GM23338 (cell line): Measurements from ENCODE around the gene KRTAP4-16. TPM values are rescaled to one million over a fixed set of nuclear protein-coding genes. Genes with fewer than 3 reads are reported as not detected.

Source experiments
- ATAC-seq: fragments of 200-7000 bp; cut with Tn5 transposase; 3 replicates; pipeline ENCODE4 v1.9.1; 2020
- DNase-seq: peaks from one replicate; pipeline ENCODE4 v3.0.0-alpha.2; 2015; ENCODE audit warnings: low spot score
- H2AFZ ChIP-seq: fragments of 200-600 bp; sonication (generic); 2 replicates; pipeline ENCODE4 v1.8.0; 2016; ENCODE audit warnings: antibody characterized with exemption, mild to moderate bottlenecking, moderate library complexity
- H3F3A ChIP-seq: fragments of 200-600 bp; sonication (generic); replicated peaks from 2 replicates; pipeline ENCODE4 v1.8.0; 2017; ENCODE audit warnings: antibody characterized with exemption, mixed run types, low read depth
- H3K27ac ChIP-seq: fragments of 200-600 bp; sonication (generic); 2 replicates; pipeline ENCODE4 v1.6.1; 2016; ENCODE audit warnings: low read depth
- H3K27me3 ChIP-seq: fragments of 200-600 bp; sonication (generic); 2 replicates; pipeline ENCODE4 v1.8.0; 2016; ENCODE audit warnings: mild to moderate bottlenecking, mixed run types, moderate library complexity; ENCODE audit not compliant: insufficient read depth
- H3K36me3 ChIP-seq: fragments of 200-600 bp; sonication (generic); 2 replicates; pipeline ENCODE4 v1.8.0; 2016; ENCODE audit warnings: mild to moderate bottlenecking; ENCODE audit not compliant: insufficient read depth
- H3K4me1 ChIP-seq: fragments of 200-600 bp; sonication (generic); 2 replicates; pipeline ENCODE4 v1.8.0; 2016; ENCODE audit warnings: mild to moderate bottlenecking, moderate library complexity; ENCODE audit not compliant: insufficient read depth
- H3K4me2 ChIP-seq: fragments of 200-600 bp; sonication (generic); 2 replicates; pipeline ENCODE4 v1.7.1; 2017; ENCODE audit warnings: mixed run types
- H3K4me3 ChIP-seq: fragments of 200-600 bp; sonication (generic); 2 replicates; pipeline ENCODE4 v1.6.1; 2016; ENCODE audit warnings: mixed run types
- H3K79me2 ChIP-seq: fragments of 200-600 bp; sonication (generic); replicated peaks from 2 replicates; pipeline ENCODE4 v1.8.0; 2017; ENCODE audit warnings: mild to moderate bottlenecking; ENCODE audit not compliant: insufficient read depth
- H3K9me2 ChIP-seq: fragments of 200-600 bp; sonication (generic); 2 replicates; pipeline ENCODE4 v1.8.0; 2017; ENCODE audit not compliant: insufficient read depth
- H4K20me1 ChIP-seq: fragments of 200-600 bp; sonication (generic); replicated peaks from 2 replicates; pipeline ENCODE4 v1.8.0; 2017; ENCODE audit warnings: mild to moderate bottlenecking; ENCODE audit not compliant: insufficient read depth
- H3K27ac Mint-ChIP-seq: 2 replicates; pipeline ENCODE4 v1.8.0; 2020; ENCODE audit warnings: inconsistent platforms, mild to moderate bottlenecking, moderate library complexity, mixed read lengths
- H3K27me3 Mint-ChIP-seq: 3 replicates; pipeline ENCODE4 v1.8.0; 2022; ENCODE audit warnings: low read depth, mild to moderate bottlenecking, moderate library complexity, mixed read lengths, inconsistent platforms; ENCODE audit not compliant: insufficient read depth, poor library complexity
- H3K36me3 Mint-ChIP-seq: 3 replicates; pipeline ENCODE4 v1.8.0; 2021; ENCODE audit warnings: low read depth, mild to moderate bottlenecking, inconsistent platforms, moderate library complexity, mixed read lengths
- H3K4me1 Mint-ChIP-seq: 3 replicates; pipeline ENCODE4 v1.8.0; 2020; ENCODE audit warnings: mild to moderate bottlenecking, inconsistent platforms, mixed read lengths
- H3K4me3 Mint-ChIP-seq: 3 replicates; pipeline ENCODE4 v1.8.0; 2021; ENCODE audit warnings: moderate library complexity, mild to moderate bottlenecking, inconsistent platforms, mixed read lengths
- H3K9me3 Mint-ChIP-seq: 3 replicates; pipeline ENCODE4 v1.8.0; 2020; ENCODE audit warnings: moderate library complexity, mild to moderate bottlenecking, inconsistent platforms, mixed read lengths
- CREB1 ChIP-seq: fragments of 250-450 bp; sonication (Bioruptor Pico); IDR thresholded peaks from 2 replicates; pipeline ENCODE4 v1.5.0; 2020; ENCODE audit warnings: low read depth, mild to moderate bottlenecking, moderate library complexity
- ETS1 ChIP-seq: IDR thresholded peaks from 2 replicates; pipeline ENCODE4 v1.6.1; 2016; ENCODE audit warnings: antibody characterized with exemption
- NANOG ChIP-seq: IDR thresholded peaks from 2 replicates; pipeline ENCODE4 v1.6.1; 2016; ENCODE audit warnings: antibody characterized with exemption, borderline replicate concordance
- REST ChIP-seq: IDR thresholded peaks from one replicate; pipeline ENCODE4 v1.6.1; 2018; ENCODE audit warnings: antibody characterized with exemption; ENCODE audit not compliant: unreplicated experiment
- ZNF331 ChIP-seq: fragments of 250-450 bp; sonication (Bioruptor Pico); IDR thresholded peaks from 2 replicates; pipeline ENCODE4 v1.5.0; 2020; ENCODE audit warnings: low read depth, mild to moderate bottlenecking, moderate library complexity
- polyA plus RNA-seq: library from polyadenylated mRNA; unstranded; fragments of >200 nt; fragmentation: Nextera tagmentation; extraction: Ambion mirVana; gene quantifications from 2 replicates; pipeline ENCODE4 v1.2.1, GENCODE V29; 2016
- total RNA-seq: library from RNA; depleted of rRNA; stranded (reverse); fragments of >200 nt; shearing (Covaris generic); gene quantifications from 2 replicates; pipeline ENCODE4 v1.2.3, GENCODE V29; 2014

The KRTAP4-16 gene
- total and polyA plus RNA-seq, 2 experiments from 2014 or later: not detected

- Histone ChIP-seq H3F3A (no peaks in the 10 kb centered on the region), H3K27me3 (no peaks in the 10 kb centered on the region), H3K27ac (no peak overlapping the region), H3K79me2 (no peaks in the 10 kb centered on the region), H3K36me3 (no peaks in the 10 kb centered on the region), H3K4me2 (no peak overlapping the region), H3K4me1 (no peaks in the 10 kb centered on the region), H2AFZ (no peak overlapping the region), H3K9me2 (no peaks in the 10 kb centered on the region), H3K4me3 (no peak overlapping the region), H4K20me1 (no peaks in the 10 kb centered on the region)
- Mint-ChIP-seq H3K36me3 (0 out of 3 replicates have a peak, but pooled peaks cover 2% of the 10 kb centered on the region), H3K9me3 (peaks cover 4% of the 10 kb centered on the region; the same call in 2 of the 3 replicates), H3K27ac (no peak overlapping the region), H3K27me3 (peaks cover 2% of the 10 kb centered on the region), H3K4me1 (no peaks in the 10 kb centered on the region), H3K4me3 (no peak overlapping the region)
- ATAC-seq (no peak), DNase-seq (no peak)
- TF ChIP-seq CREB1 (CRISPR knock-in tag): no peak
These were observed 32.1 kb upstream of the KRTAP4-16 start for GRCh38 chr17:41133880-41134735.

GRCh38 chr17:41131979-41132378, 30.0 kb upstream of the KRTAP4-16 start:
- no peak overlapping the region for H3K27ac Mint-ChIP-seq
- Histone ChIP-seq H3K4me2 (no peak overlapping the region), H3K9me2 (no peaks in the 10 kb centered on the region), H3K27ac (no peak overlapping the region), H3K36me3 (no peaks in the 10 kb centered on the region), H3K79me2 (no peaks in the 10 kb centered on the region), H3K4me1 (no peaks in the 10 kb centered on the region), H3K27me3 (no peaks in the 10 kb centered on the region), H3F3A (no peaks in the 10 kb centered on the region), H3K4me3 (no peak overlapping the region), H4K20me1 (no peaks in the 10 kb centered on the region), H2AFZ (no peak overlapping the region)
- no peaks in the 10 kb centered on the region; the same call in 2 of the 3 replicates for H3K9me3 Mint-ChIP-seq
- no peaks in the 10 kb centered on the region for H3K4me1 Mint-ChIP-seq
- H3K27me3 Mint-ChIP-seq: peaks cover 2% of the 10 kb centered on the region
- TF ChIP-seq NANOG: no peak
- TF ChIP-seq REST: no peak
- no peak for TF ChIP-seq ETS1
- no peak for TF ChIP-seq ZNF331 (CRISPR knock-in tag)
- H3K36me3 Mint-ChIP-seq: no peaks in the 10 kb centered on the region
- ATAC-seq (no peak), DNase-seq (no peak)
- H3K4me3 Mint-ChIP-seq: no peak overlapping the region
